Activated CD4-positive, alpha-beta T cell treated with anti-CD3 and anti-CD28 coated beads, Interleukin-2, Interleukin-6, amounts not matched to agents 100 ng/mL and 50 ng/mL, durations not matched to agents 16 hours and 8 hours (primary cell): Measurements from ENCODE around the gene PPP1R3C.

Experiments used
- DNase-seq: peaks from one replicate; pipeline ENCODE4 v3.0.0-alpha.2; 2020

PPP1R3C gene

GRCh38 chr10:91632671-91633550, at the start of gene PPP1R3C:
PPP1R3C (minus strand) TSS chr10:91633071; CDS start chr10:91632969, 102 bp downstream.
- peak; percentile 63 for DNase-seq

- no peak for DNase-seq
These were observed 48.7 kb upstream of the PPP1R3C start for GRCh38 chr10:91681361-91682276.

GRCh38 chr10:91680487-91680886, 47.6 kb upstream of the PPP1R3C start:
- DNase-seq, result no peak

- no peak for DNase-seq
These were observed 46.4 kb upstream of the PPP1R3C start for GRCh38 chr10:91679296-91679695.

GRCh38 chr10:91677911-91678310, 45.0 kb upstream of the PPP1R3C start:
- no peak for DNase-seq

GRCh38 chr10:91672021-91672608, 39.2 kb upstream of the PPP1R3C start:
- DNase-seq, result peak; percentile 30

GRCh38 chr10:91668913-91669312, 36.0 kb upstream of the PPP1R3C start:
- DNase-seq, result no peak

GRCh38 chr10:91665842-91666241, 33.0 kb upstream of the PPP1R3C start:
- DNase-seq, result no peak

GRCh38 chr10:91664426-91664825, 31.6 kb upstream of the PPP1R3C start:
- DNase-seq, result no peak

GRCh38 chr10:91662993-91663392, 30.1 kb upstream of the PPP1R3C start:
- DNase-seq, result no peak

- DNase-seq, result no peak
These were observed 20.5 kb upstream of the PPP1R3C start for GRCh38 chr10:91653219-91653870.

- DNase-seq, result no peak
These were observed 19.5 kb upstream of the PPP1R3C start for GRCh38 chr10:91652364-91652763.

GRCh38 chr10:91643700-91644099, 10.8 kb upstream of the PPP1R3C start:
- DNase-seq, result no peak

- no peak for DNase-seq
These were observed 10.2 kb upstream of the PPP1R3C start for GRCh38 chr10:91642831-91643692.

- no peak for DNase-seq
These were observed 4.0 kb upstream of the PPP1R3C start for GRCh38 chr10:91636892-91637291.

- peak; percentile 64 for DNase-seq
These were observed 2.8 kb upstream of the PPP1R3C start for GRCh38 chr10:91635401-91636400.

- DNase-seq, result no peak
These were observed 2.0 kb upstream of the PPP1R3C start for GRCh38 chr10:91634898-91635297.

GRCh38 chr10:91634246-91634645, 1.4 kb upstream of the PPP1R3C start:
- no peak for DNase-seq

- DNase-seq, result no peak
These were observed 2.2 kb downstream of the PPP1R3C start for GRCh38 chr10:91630625-91631024.
